ENCODE measurements around the gene CPNE6.

DNA sequence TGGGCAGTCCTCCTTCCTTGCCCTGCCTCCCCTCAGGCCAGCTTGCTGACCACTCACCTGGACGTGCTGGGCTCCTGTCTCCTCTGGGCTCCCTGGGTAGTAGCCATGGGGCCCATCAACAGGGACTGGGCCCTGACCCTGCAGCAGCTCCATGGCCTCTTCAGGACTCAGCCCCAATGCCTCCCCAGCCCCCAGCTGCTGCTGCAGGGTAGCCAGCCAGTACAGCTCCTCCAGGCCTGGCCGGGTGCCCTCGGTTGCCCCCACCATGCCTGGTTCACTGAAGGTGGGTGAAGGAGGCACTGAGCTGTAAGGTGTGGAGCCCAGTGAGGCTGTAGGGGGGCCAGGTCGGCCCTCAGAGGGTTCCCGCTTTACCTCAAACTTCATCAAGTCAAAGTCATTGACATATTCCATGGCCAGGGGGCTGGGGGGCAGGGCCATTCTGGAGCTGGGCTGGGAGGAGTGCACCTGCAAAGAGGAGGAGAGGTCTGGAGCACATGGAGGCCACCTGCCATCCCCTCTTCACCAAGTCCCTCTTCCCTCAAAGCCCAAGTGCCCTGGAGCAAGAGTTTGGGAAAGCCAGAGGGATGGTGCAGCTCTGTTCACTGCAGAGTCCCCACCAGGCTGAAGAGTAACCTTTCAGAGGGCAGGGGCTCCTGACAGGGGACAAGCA, 11.2 kb downstream of the CPNE6 start:
- TF ChIP-seq, protein P1, sequence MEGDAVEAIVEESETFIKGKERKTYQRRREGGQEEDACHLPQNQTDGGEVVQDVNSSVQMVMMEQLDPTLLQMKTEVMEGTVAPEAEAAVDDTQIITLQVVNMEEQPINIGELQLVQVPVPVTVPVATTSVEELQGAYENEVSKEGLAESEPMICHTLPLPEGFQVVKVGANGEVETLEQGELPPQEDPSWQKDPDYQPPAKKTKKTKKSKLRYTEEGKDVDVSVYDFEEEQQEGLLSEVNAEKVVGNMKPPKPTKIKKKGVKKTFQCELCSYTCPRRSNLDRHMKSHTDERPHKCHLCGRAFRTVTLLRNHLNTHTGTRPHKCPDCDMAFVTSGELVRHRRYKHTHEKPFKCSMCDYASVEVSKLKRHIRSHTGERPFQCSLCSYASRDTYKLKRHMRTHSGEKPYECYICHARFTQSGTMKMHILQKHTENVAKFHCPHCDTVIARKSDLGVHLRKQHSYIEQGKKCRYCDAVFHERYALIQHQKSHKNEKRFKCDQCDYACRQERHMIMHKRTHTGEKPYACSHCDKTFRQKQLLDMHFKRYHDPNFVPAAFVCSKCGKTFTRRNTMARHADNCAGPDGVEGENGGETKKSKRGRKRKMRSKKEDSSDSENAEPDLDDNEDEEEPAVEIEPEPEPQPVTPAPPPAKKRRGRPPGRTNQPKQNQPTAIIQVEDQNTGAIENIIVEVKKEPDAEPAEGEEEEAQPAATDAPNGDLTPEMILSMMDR (IDR thresholded peaks at IDR 0.05 in 2 of 3, conservative IDR thresholded peaks at IDR 0.05 in 1 of 3; ENCODE audit: borderline replicate concordance in 1 of 3, insufficient read depth in 1 of 3, low read depth in 2 of 3, low read length in 2 of 3) = no peak
- TF ChIP-seq ELF1 (IDR thresholded peaks at IDR 0.05; ENCODE audit: borderline replicate concordance, low read depth) (no peak), EZH2 (IDR thresholded peaks at IDR 0.05) (no peak)

Data from HCT116 (cell line).